Measurements from ENCODE around the gene WHAMM. TPM values are rescaled to one million over a fixed set of nuclear protein-coding genes. Genes with fewer than 3 reads are reported as not detected.

WHAMM gene
- total and polyA plus RNA-seq, 2 experiments from 2014 or later = 3.0 to 3.6 TPM

DNA sequence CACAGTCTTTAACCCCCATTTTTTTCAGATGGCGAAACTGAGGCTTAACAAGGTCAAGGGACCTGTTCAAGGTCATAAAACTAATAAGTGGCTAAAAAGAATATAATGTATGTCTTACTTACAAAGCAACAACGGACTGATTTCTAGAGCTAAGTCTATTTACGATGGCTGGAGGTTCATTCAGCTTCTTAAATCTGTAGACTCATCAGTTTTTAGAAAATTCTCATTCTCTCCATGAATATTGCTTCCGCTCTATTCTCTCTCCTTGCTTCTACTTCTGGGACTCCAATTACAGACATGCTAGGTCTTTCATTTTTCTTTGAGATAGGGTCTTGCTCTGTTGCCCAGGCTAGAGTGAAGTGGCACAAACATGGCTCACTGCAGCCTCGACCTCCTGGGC is 68.9 kb downstream of the WHAMM start:
- Histone ChIP-seq H3F3A (ENCODE audit: insufficient read depth) (peaks cover 18% of the 10 kb centered on the region), H3K4me1 (ENCODE audit: insufficient read depth) (peaks cover 13% of the 10 kb centered on the region), H3K9ac (no peak overlapping the region), H3K79me2 (ENCODE audit: insufficient read depth) (no peaks in the 10 kb centered on the region), H4K20me1 (ENCODE audit: insufficient read depth) (no peaks in the 10 kb centered on the region), H3K4me2 (ENCODE audit: unreplicated experiment) (no peak overlapping the region), H2AFZ (no peak overlapping the region), H3K27ac (no peak overlapping the region), H3K36me3 (ENCODE audit: low read depth) (no peaks in the 10 kb centered on the region), H3K4me3 (no peak overlapping the region), H3K9me3 (ENCODE audit: low read depth) (no peaks in the 10 kb centered on the region), H3K27me3 (replicated peaks; ENCODE audit: insufficient read depth) (no peaks in the 10 kb centered on the region), H3K9me2 (ENCODE audit: insufficient read depth) (no peaks in the 10 kb centered on the region)
- in situ Hi-C loops (cut with MboI) = no loop called here
- WGBS, 2 experiments (ENCODE audit: low coverage in 1 of 2, low lambda C conversion rate in 2 of 2, missing lambda C conversion rate in 2 of 2) = 89 to 94% methylated on average over 5 of the region's 5 CpGs
- no peak for DNase-seq
- no peak for TF ChIP-seq EZH2 (IDR thresholded peaks at IDR 0.05; ENCODE audit: insufficient read depth, poor library complexity, severe bottlenecking)
- no peak for TF ChIP-seq EZH2phosphoT487 (IDR thresholded peaks at IDR 0.05; ENCODE audit: insufficient read depth, low read depth)

DNA sequence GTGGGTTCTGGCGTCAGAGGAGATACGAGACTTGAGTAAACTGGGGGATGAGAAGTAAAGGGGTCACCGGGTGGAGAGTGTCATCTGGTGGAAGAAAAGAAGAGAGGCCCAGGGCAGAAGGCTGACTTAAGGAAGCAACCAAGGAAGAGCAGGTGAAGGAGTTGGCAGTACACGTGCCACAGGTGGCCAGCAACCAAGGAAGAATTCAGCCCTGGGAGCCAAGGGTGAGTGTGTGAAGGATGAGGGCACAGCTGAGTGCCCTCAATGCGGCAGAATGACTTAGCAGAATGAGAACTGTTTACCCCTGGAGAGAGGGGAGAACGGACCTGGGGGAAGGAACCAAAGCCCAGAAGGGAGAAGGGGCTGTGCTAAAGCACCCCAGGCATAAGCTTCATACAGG is 71.3 kb downstream of the WHAMM start:
- TF ChIP-seq EZH2 (IDR thresholded peaks at IDR 0.05; ENCODE audit: insufficient read depth, poor library complexity, severe bottlenecking) (no peak), EZH2phosphoT487 (IDR thresholded peaks at IDR 0.05; ENCODE audit: insufficient read depth, low read depth) (no peak)
- WGBS, 2 experiments (ENCODE audit: low coverage in 1 of 2, low lambda C conversion rate in 2 of 2, missing lambda C conversion rate in 2 of 2) = 88 to 92% methylated on average over 6 of the region's 6 CpGs
- peaks cover 4% of the 10 kb centered on the region for H3K4me1 ChIP-seq (ENCODE audit: insufficient read depth)
- H4K20me1 ChIP-seq (ENCODE audit: insufficient read depth) = no peaks in the 10 kb centered on the region
- no peak overlapping the region for H3K9ac ChIP-seq
- no peak overlapping the region for H2AFZ ChIP-seq
- in situ Hi-C loops (cut with MboI) = no loop called here
- no peak for DNase-seq
- no peak overlapping the region for H3K4me2 ChIP-seq (ENCODE audit: unreplicated experiment)
- H3K27me3 ChIP-seq (replicated peaks; ENCODE audit: insufficient read depth) = no peaks in the 10 kb centered on the region
- H3F3A ChIP-seq (ENCODE audit: insufficient read depth) = peaks cover 9% of the 10 kb centered on the region
- H3K27ac ChIP-seq = no peak overlapping the region
- H3K9me2 ChIP-seq (ENCODE audit: insufficient read depth) = no peaks in the 10 kb centered on the region
- no peaks in the 10 kb centered on the region for H3K36me3 ChIP-seq (ENCODE audit: low read depth)
- H3K9me3 ChIP-seq (ENCODE audit: low read depth) = no peaks in the 10 kb centered on the region
- no peak overlapping the region for H3K4me3 ChIP-seq
- no peaks in the 10 kb centered on the region for H3K79me2 ChIP-seq (ENCODE audit: insufficient read depth)

DNA sequence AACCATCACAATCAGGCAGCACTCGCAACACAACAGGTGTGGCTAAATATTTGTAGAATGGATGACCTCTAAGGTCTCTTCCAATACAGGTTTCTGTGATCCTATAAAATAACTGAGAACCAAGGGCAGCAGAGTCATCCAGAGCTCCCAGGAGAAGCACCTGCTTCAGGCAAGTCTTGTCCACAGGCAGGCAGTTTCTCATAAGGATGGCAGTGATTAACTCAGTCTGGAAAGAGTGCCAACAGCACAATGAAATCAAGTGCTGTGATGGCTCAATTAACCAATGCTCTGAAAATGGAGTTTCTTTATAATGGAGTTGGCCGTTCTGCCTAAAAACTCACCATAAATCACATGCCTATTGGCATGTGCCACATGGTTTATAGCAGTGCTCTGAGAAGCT is 72.3 kb downstream of the WHAMM start:
- no peaks in the 10 kb centered on the region for H3K36me3 ChIP-seq (ENCODE audit: low read depth)
- in situ Hi-C loops (cut with MboI) = no loop called here
- TF ChIP-seq EZH2phosphoT487 (IDR thresholded peaks at IDR 0.05; ENCODE audit: insufficient read depth, low read depth) = no peak
- TF ChIP-seq EZH2 (IDR thresholded peaks at IDR 0.05; ENCODE audit: insufficient read depth, poor library complexity, severe bottlenecking) = no peak
- no peaks in the 10 kb centered on the region for H4K20me1 ChIP-seq (ENCODE audit: insufficient read depth)
- H3K4me3 ChIP-seq = no peak overlapping the region
- H3K9me2 ChIP-seq (ENCODE audit: insufficient read depth) = no peaks in the 10 kb centered on the region
- no peak overlapping the region for H3K27ac ChIP-seq
- no peaks in the 10 kb centered on the region for H3K9me3 ChIP-seq (ENCODE audit: low read depth)
- H3K79me2 ChIP-seq (ENCODE audit: insufficient read depth) = no peaks in the 10 kb centered on the region
- H3K4me2 ChIP-seq (ENCODE audit: unreplicated experiment) = no peak overlapping the region
- no peak for DNase-seq
- WGBS, 2 experiments (ENCODE audit: low coverage in 1 of 2, low lambda C conversion rate in 2 of 2, missing lambda C conversion rate in 2 of 2) = 49 to 70% methylated on average over 2 of the region's 2 CpGs
- no peak overlapping the region for H3K9ac ChIP-seq
- no peaks in the 10 kb centered on the region for H3F3A ChIP-seq (ENCODE audit: insufficient read depth)
- no peaks in the 10 kb centered on the region for H3K27me3 ChIP-seq (replicated peaks; ENCODE audit: insufficient read depth)
- H2AFZ ChIP-seq = no peak overlapping the region
- no peaks in the 10 kb centered on the region for H3K4me1 ChIP-seq (ENCODE audit: insufficient read depth)

DNA sequence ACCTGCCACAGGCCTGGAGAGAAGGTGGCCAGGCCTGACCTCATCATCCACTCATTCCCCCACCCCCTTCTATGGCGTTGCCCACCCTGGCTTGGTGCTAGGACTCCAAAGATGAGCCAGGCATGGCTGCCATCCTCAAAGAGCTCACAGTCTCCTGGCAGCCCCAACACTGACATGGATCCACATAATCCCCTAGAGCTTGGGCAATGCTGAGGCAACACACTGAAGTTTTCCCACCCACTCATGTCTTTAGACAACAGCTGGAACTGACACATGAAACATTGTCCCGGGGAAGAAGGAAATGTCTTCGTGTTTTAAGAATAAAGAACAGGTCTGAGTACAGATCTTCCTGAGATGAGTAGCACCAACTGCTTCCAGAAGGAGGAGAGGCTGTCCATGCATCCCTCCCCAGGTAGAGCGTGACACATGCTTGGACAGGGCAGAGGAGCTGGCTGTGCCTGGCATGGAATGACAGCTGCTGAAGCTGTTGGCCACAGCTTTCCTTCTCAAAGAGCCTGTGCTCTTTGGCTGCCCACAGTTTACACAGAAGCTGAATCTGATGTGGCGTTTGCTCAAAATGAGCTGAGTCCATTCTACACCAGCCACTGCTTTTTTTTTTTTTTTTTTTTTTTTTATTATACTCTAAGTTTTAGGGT is 73.0 kb downstream of the WHAMM start:
- H3F3A ChIP-seq (ENCODE audit: insufficient read depth) = no peaks in the 10 kb centered on the region
- 46% methylated on average over 5 of the region's 5 CpGs for whole genome bisulfite sequencing, 2 experiments (ENCODE audit: low coverage in 1 of 2, low lambda C conversion rate in 2 of 2, missing lambda C conversion rate in 2 of 2)
- H4K20me1 ChIP-seq (ENCODE audit: insufficient read depth) = no peaks in the 10 kb centered on the region
- H3K36me3 ChIP-seq (ENCODE audit: low read depth) = no peaks in the 10 kb centered on the region
- no peak overlapping the region for H3K27ac ChIP-seq
- TF ChIP-seq EZH2phosphoT487 (IDR thresholded peaks at IDR 0.05; ENCODE audit: insufficient read depth, low read depth) (no peak), EZH2 (IDR thresholded peaks at IDR 0.05; ENCODE audit: insufficient read depth, poor library complexity, severe bottlenecking) (no peak)
- in situ Hi-C loops (cut with MboI) = no loop called here
- H2AFZ ChIP-seq = no peak overlapping the region
- no peak for DNase-seq
- no peaks in the 10 kb centered on the region for H3K9me2 ChIP-seq (ENCODE audit: insufficient read depth)
- H3K79me2 ChIP-seq (ENCODE audit: insufficient read depth) = no peaks in the 10 kb centered on the region
- no peaks in the 10 kb centered on the region for H3K9me3 ChIP-seq (ENCODE audit: low read depth)
- no peaks in the 10 kb centered on the region for H3K27me3 ChIP-seq (replicated peaks; ENCODE audit: insufficient read depth)
- no peaks in the 10 kb centered on the region for H3K4me1 ChIP-seq (ENCODE audit: insufficient read depth)
- H3K9ac ChIP-seq = no peak overlapping the region
- H3K4me2 ChIP-seq (ENCODE audit: unreplicated experiment) = no peak overlapping the region
- H3K4me3 ChIP-seq = no peak overlapping the region

Other genes starting within 250 kb of the WHAMM start
- gene CPEB1, start 162.3 kb upstream of the WHAMM start, total RNA-seq (2014; rRNA removed; shearing (Covaris generic)) = 8.6 and 15.9 TPM in 2 replicates
- 5.6 and 5.7 TPM in 2 replicates for gene CPEB1, start 162.3 kb upstream of the WHAMM start, polyA plus RNA-seq (2016; fragmentation: Nextera tagmentation; extraction: Ambion mirVana)
- 0.63 and 0.86 TPM in 2 replicates for gene AP3B2, start 99.8 kb upstream of the WHAMM start, total RNA-seq (2014; rRNA removed; shearing (Covaris generic))
- gene AP3B2, start 99.8 kb upstream of the WHAMM start, polyA plus RNA-seq (2016; fragmentation: Nextera tagmentation; extraction: Ambion mirVana) = 0.89 and 2.0 TPM in 2 replicates
- gene FSD2, start 3.6 kb upstream of the WHAMM start, total RNA-seq (2014; rRNA removed; shearing (Covaris generic)) = not detected in 2 replicates
- gene FSD2, start 3.6 kb upstream of the WHAMM start, polyA plus RNA-seq (2016; fragmentation: Nextera tagmentation; extraction: Ambion mirVana) = 0.04 and 0.08 TPM in 2 replicates
- 16.6 and 17.0 TPM in 2 replicates for gene HOMER2, start 143.1 kb downstream of the WHAMM start, total RNA-seq (2014; rRNA removed; shearing (Covaris generic))
- gene HOMER2, start 143.1 kb downstream of the WHAMM start, polyA plus RNA-seq (2016; fragmentation: Nextera tagmentation; extraction: Ambion mirVana) = 9.0 and 9.4 TPM in 2 replicates
- gene RAMAC, start 176.6 kb downstream of the WHAMM start, total RNA-seq (2014; rRNA removed; shearing (Covaris generic)) = 17.6 and 23.9 TPM in 2 replicates
- 40.2 and 40.9 TPM in 2 replicates for gene RAMAC, start 176.6 kb downstream of the WHAMM start, polyA plus RNA-seq (2016; fragmentation: Nextera tagmentation; extraction: Ambion mirVana)
- 15.8 and 21.8 TPM in 2 replicates for gene C15orf40, start 202.0 kb downstream of the WHAMM start, total RNA-seq (2014; rRNA removed; shearing (Covaris generic))
- 32.4 and 32.9 TPM in 2 replicates for gene C15orf40, start 202.0 kb downstream of the WHAMM start, polyA plus RNA-seq (2016; fragmentation: Nextera tagmentation; extraction: Ambion mirVana)